Heart right ventricle (tissue), 16 donors: ENCODE measurements around the gene CERS6. TPM values are rescaled to one million over a fixed set of nuclear protein-coding genes. Genes with fewer than 3 reads are reported as not detected.

ENCODE experiments used
- ATAC-seq, 8 donors: fragments of 200-7000 bp; cut with Tn5 transposase; one replicate each; pipeline ENCODE4 v1.9.1; 2020; ENCODE audit warnings: mild to moderate bottlenecking in 8 of 8, moderate library complexity in 8 of 8, moderate number of reproducible peaks in 1 of 8
- DNase-seq, 2 donors: peaks; one replicate each; pipeline ENCODE4 v3.0.0-alpha.2; 2020
- H3K27ac ChIP-seq, 10 donors: fragments of 200-600 bp; sonication (generic) in 2 of 10; one replicate each; pipeline versions ENCODE4 v1.5.0 to v1.8.0; 2020 to 2022; ENCODE audit warnings: mild to moderate bottlenecking in 3 of 10
- H3K27me3 ChIP-seq, 7 donors: fragments of 200-600 bp; one replicate each; pipeline ENCODE4 v1.8.0; 2021 to 2022; ENCODE audit warnings: mild to moderate bottlenecking in 2 of 7
- H3K36me3 ChIP-seq, 9 donors: fragments of 200-600 bp; sonication (generic) in 1 of 9; one replicate each; pipeline versions ENCODE4 v1.5.0 to v1.8.0; 2020 to 2022; ENCODE audit warnings: mild to moderate bottlenecking in 2 of 9
- H3K4me1 ChIP-seq, 9 donors: fragments of 200-600 bp; sonication (generic) in 1 of 9; one replicate each; pipeline versions ENCODE4 v1.5.0 to v1.8.0; 2020 to 2022; ENCODE audit warnings: mild to moderate bottlenecking in 4 of 9
- H3K4me3 ChIP-seq, 10 donors: fragments of 200-600 bp; sonication (generic) in 2 of 10; one replicate each; pipeline versions ENCODE4 v1.5.0 to v1.8.0; 2020 to 2022; ENCODE audit warnings: mild to moderate bottlenecking in 7 of 10, moderate library complexity in 2 of 10
- H3K9me3 ChIP-seq, 11 donors: fragments of 200-600 bp in 10 of 11; sonication (generic) in 2 of 11; one replicate each; pipeline versions ENCODE4 v1.5.0 to v1.8.0; 2013 to 2022; ENCODE audit warnings: mild to moderate bottlenecking in 2 of 11, control low read depth in 1 of 11, moderate library complexity in 1 of 11
- CTCF ChIP-seq, 9 donors: fragments of 200-600 bp; sonication (generic) in 2 of 9; IDR thresholded peaks; one replicate each; pipeline versions ENCODE4 v1.5.0 to v1.8.0; 2021 to 2022; ENCODE audit warnings: antibody characterized with exemption in 9 of 9, mild to moderate bottlenecking in 5 of 9, moderate library complexity in 1 of 9
- WGBS, 2 donors: extraction: QIAGEN DNeasy Blood & Tissue Kit; methylation state at CpG; one replicate each; pipeline ENCODE4 v1.1.7; 2013; ENCODE audit warnings: inconsistent platforms in 1 of 2; 5-methylcytosine and 5-hydroxymethylcytosine counted together
- intact Hi-C, 10 donors: fragments of 100-400 bp; cut with DNase I; formaldehyde crosslinking; loops; one replicate each; pipeline versions ENCODE4 v1.11.1 to v1.14.2; 2022
- polyA plus RNA-seq, 2 donors: library from polyadenylated mRNA; stranded (reverse); fragments of 200-250 nt; gene quantifications; one replicate each; pipeline ENCODE4 v1.2.3, GENCODE V29; 2013
- total RNA-seq, 10 donors: library from RNA; stranded (reverse); fragmentation: NEBNext Ultra II Directional in 3 of 10; extraction: Animal tissue kit (Norgen Biotek cat#: 25700) in 3 of 10; gene quantifications; one replicate each; pipeline versions ENCODE4 v1.2.1 to v1.2.4, GENCODE V29; 2021 to 2023
- donor health status: Arrhythmogenic right ventricular cardiomyopathy.
- donor health status: ischemic (EF 13 %, LVEDD 7.1; RV severe dilation, severe dysfunction).
- donor health status: healthy with polysubstance abuse.
- donor health status: DM: no; HTN: yes; CAD: no.
- donor health status: DM: no; HTN: no; CAD: no.
- donor health status: ischemic (EF 25% LVEDD 6.9; RV normal size, moderate dysfunction).
- donor health status: ischemic (EF 25% LVEDD 5.7; RV mildly dilated, moderate dysfunction).
- donor health status: healthy.
- donor health status: DM: yes; HTN: yes; CAD: no.
- donor health status: Ischemic cardiomyopathy.
- donor health status: ischemic (EF 35%, LVEDD 5.7; RV mildly dilated, moderate dysfunction).
- donor health status: nonischemic (EF 11% LVEDD 7.7; RV severe dilation, severe dysfunction).
- donor health status: DM: yes; HTN: yes; CAD: no.
- donor health status: PGD.
- donor health status: ischemic (EF 29% LVEDD 5.4; RV normal size, mild dysfunction).
- donor health status: nonischemic (EF 23%, LVEDD 6.1; RV moderate dilation, normal function).

CERS6 gene
- total and polyA plus RNA-seq, 12 donors, result 20.5 to 76.3 (median 56.1) TPM

GRCh38 chr2:168494190-168494711, 38.2 kb downstream of the CERS6 start:
- DNase-seq (no peak), ATAC-seq (no peak)
- H3K36me3 ChIP-seq, result no peaks in the 10 kb centered on the region
- peaks cover 0 to 40% (median 20%) of the 10 kb centered on the region in 9 donors for H3K4me1 ChIP-seq
- no peaks in the 10 kb centered on the region for H3K27me3 ChIP-seq
- no peak overlapping the region for H3K27ac ChIP-seq
- H3K9me3 ChIP-seq, result no peaks in the 10 kb centered on the region
- intact Hi-C loops, result no loop called here
- 84 to 88% methylated on average over 7 of the region's 7 CpGs for WGBS, 2 donors
- TF ChIP-seq CTCF (IDR thresholded peaks at IDR 0.05), result peak in 4 of 9 donors; percentile 12 to 21 (median 12)
- H3K4me3 ChIP-seq, result no peak overlapping the region

GRCh38 chr2:168495524-168495923, 39.5 kb downstream of the CERS6 start:
- DNase-seq, result no peak
- H3K4me3 ChIP-seq, result no peak overlapping the region
- no peak for ATAC-seq
- H3K36me3 ChIP-seq, result no peaks in the 10 kb centered on the region
- H3K4me1 ChIP-seq, result peaks cover 0 to 35% (median 10%) of the 10 kb centered on the region in 9 donors
- intact Hi-C loops, result no loop called here
- no peak for TF ChIP-seq CTCF (IDR thresholded peaks at IDR 0.05)
- 77 to 86% methylated on average over 1 of the region's 1 CpG for WGBS, 2 donors
- no peaks in the 10 kb centered on the region for H3K27me3 ChIP-seq
- H3K9me3 ChIP-seq, result no peaks in the 10 kb centered on the region
- no peak overlapping the region for H3K27ac ChIP-seq

- Histone ChIP-seq H3K9me3 (no peaks in the 10 kb centered on the region), H3K4me1 (peaks cover 0 to 38% (median 11%) of the 10 kb centered on the region in 9 donors)
- DNase-seq, result no peak
Observed at GRCh38 chr2:168496906-168497305, 40.8 kb downstream of the CERS6 start.

GRCh38 chr2:168499500-168499899, 43.4 kb downstream of the CERS6 start:
- TF ChIP-seq CTCF (IDR thresholded peaks at IDR 0.05), result no peak
- no peak overlapping the region for H3K27ac ChIP-seq
- intact Hi-C loops, result no loop called here
- DNase-seq (no peak), ATAC-seq (no peak)
- H3K9me3 ChIP-seq, result peaks cover 0 to 10% (median 0%) of the 10 kb centered on the region in 11 donors
- H3K4me1 ChIP-seq, result peaks cover 0 to 49% (median 14%) of the 10 kb centered on the region in 9 donors
- 57% methylated on average over 4 of the region's 4 CpGs for WGBS, 2 donors
- no peaks in the 10 kb centered on the region for H3K36me3 ChIP-seq
- H3K27me3 ChIP-seq, result no peaks in the 10 kb centered on the region
- H3K4me3 ChIP-seq, result no peak overlapping the region

More at GRCh38 chr2:168496906-168497305, 40.8 kb downstream of the CERS6 start:
- H3K4me3 ChIP-seq, result no peak overlapping the region
- WGBS, 2 donors, result 91 to 96% methylated on average over 2 of the region's 2 CpGs
- no peaks in the 10 kb centered on the region for H3K36me3 ChIP-seq
- H3K27ac ChIP-seq, result no peak overlapping the region
- TF ChIP-seq CTCF (IDR thresholded peaks at IDR 0.05), result no peak
- intact Hi-C loops, result no loop called here
- ATAC-seq, result no peak
- no peaks in the 10 kb centered on the region for H3K27me3 ChIP-seq
